HepG2 (cell line): ENCODE measurements around the gene SRCAP. TPM values are rescaled to one million over a fixed set of nuclear protein-coding genes. Genes with fewer than 3 reads are reported as not detected.

Experiments used
- BCL3 ChIP-seq: sonication (generic); formaldehyde crosslinking; IDR thresholded peaks from 2 replicates; pipeline ENCODE4 v1.5.1; 2020; ENCODE audit warnings: mild to moderate bottlenecking, missing genetic modification reagents, moderate library complexity
- CREBL2 ChIP-seq: sonication (generic); formaldehyde crosslinking; IDR thresholded peaks from 2 replicates; pipeline ENCODE4 v1.8.1; 2023; ENCODE audit warnings: missing genetic modification reagents, mild to moderate bottlenecking, borderline replicate concordance
- NCOA2 ChIP-seq: sonication (generic); formaldehyde crosslinking; IDR thresholded peaks from 2 replicates; pipeline ENCODE4 v1.8.0; 2022; ENCODE audit warnings: inconsistent platforms
- POLR2AphosphoS2 ChIP-seq: IDR thresholded peaks from 2 replicates; pipeline ENCODE4 v1.6.1; 2011; ENCODE audit warnings: low read depth, low read length, improper control_type of control experiment
- RELA ChIP-seq: sonication (generic); formaldehyde crosslinking; IDR thresholded peaks from 2 replicates; pipeline ENCODE4 v1.4.0; 2020; ENCODE audit warnings: missing genetic modification reagents
- RERE ChIP-seq: IDR thresholded peaks from 2 replicates; pipeline ENCODE4 v1.6.1; 2016; ENCODE audit warnings: low read depth, missing genetic modification reagents, missing compliant biosample characterization
- SCMH1 ChIP-seq: sonication (generic); formaldehyde crosslinking; IDR thresholded peaks from 2 replicates; pipeline ENCODE4 v1.9.0; 2021; ENCODE audit warnings: missing genetic modification reagents, mild to moderate bottlenecking, borderline replicate concordance
- TRIM22 ChIP-seq: fragments of 450-650 bp; IDR thresholded peaks from 2 replicates; pipeline ENCODE4 v1.6.1; 2017
- ZC3H13 ChIP-seq: sonication (generic); formaldehyde crosslinking; IDR thresholded peaks from 2 replicates; pipeline ENCODE4 v1.8.1; 2023; ENCODE audit warnings: mild to moderate bottlenecking, missing genetic modification reagents, moderate library complexity
- ZNF230 ChIP-seq: sonication (generic); formaldehyde crosslinking; IDR thresholded peaks from 2 replicates; pipeline ENCODE4 v1.4.0; 2020; ENCODE audit warnings: mild to moderate bottlenecking, missing genetic modification reagents
- ZNF484 ChIP-seq: sonication (generic); formaldehyde crosslinking; IDR thresholded peaks from 2 replicates; pipeline ENCODE4 v1.5.1; 2020; ENCODE audit warnings: mild to moderate bottlenecking, low read depth, missing genetic modification reagents, borderline replicate concordance
- ZNF777 ChIP-seq: sonication (generic); formaldehyde crosslinking; IDR thresholded peaks from 2 replicates; pipeline ENCODE4 v1.4.0; 2020; ENCODE audit warnings: missing genetic modification reagents
- ZNF788 ChIP-seq: sonication (generic); formaldehyde crosslinking; IDR thresholded peaks from 2 replicates; pipeline ENCODE4 v1.5.0; 2020; ENCODE audit warnings: mild to moderate bottlenecking, missing genetic modification reagents, borderline replicate concordance
- ZSCAN22 ChIP-seq: sonication (generic); formaldehyde crosslinking; IDR thresholded peaks from 2 replicates; pipeline ENCODE4 v1.4.0; 2020; ENCODE audit warnings: mild to moderate bottlenecking, missing genetic modification reagents
- ZSCAN25 ChIP-seq: sonication (generic); formaldehyde crosslinking; IDR thresholded peaks from 2 replicates; pipeline ENCODE4 v1.8.0; 2022; ENCODE audit warnings: mild to moderate bottlenecking, missing genetic modification reagents
- polyA plus RNA-seq, 8 experiments: library from polyadenylated mRNA; depleted of rRNA in 3 of 8; stranded (reverse) in 7 of 8; unstranded in 1 of 8; fragments of >200 nt; fragmentation: Illumina TruSeq in 4 of 8; extraction: Trizol in 4 of 8; gene quantifications; 2 replicates each; pipeline versions ENCODE4 v1.2.1 to v1.2.3, GENCODE V29; 2011 to 2016; ENCODE audit warnings: low read depth in 4 of 8, missing spikeins in 1 of 8, mixed read lengths in 1 of 8; ENCODE audit not compliant: insufficient read depth in 1 of 8
- total RNA-seq, 5 experiments: library from RNA; depleted of rRNA; stranded (reverse); fragments of >200 nt; fragmentation: Illumina TruSeq; extraction: Trizol; gene quantifications; 2 replicates each; pipeline ENCODE4 v1.2.3, GENCODE V29; 2016; ENCODE audit warnings: low read depth in 1 of 5

The SRCAP gene
- total and polyA plus RNA-seq, 2 of the 13 experiments (the other 11 are each of a cell fraction or from before 2014, with no cell fraction given): 4.9 to 9.0 TPM

GRCh38 chr16:30698816-30699614, at the start of gene SRCAP (continued):
- TF ChIP-seq ZNF788 (CRISPR knock-in tag) (peak; percentile 40), ZC3H13 (CRISPR knock-in tag) (no peak), CREBL2 (CRISPR knock-in tag) (no peak), ZNF777 (CRISPR knock-in tag) (no peak), ZSCAN22 (CRISPR knock-in tag) (peak; percentile 18; the same call in 1 of the 2 replicates), ZNF484 (CRISPR knock-in tag) (no peak), ZSCAN25 (CRISPR knock-in tag) (no peak), TRIM22 (no peak), BCL3 (CRISPR knock-in tag) (peak; percentile 14; the same call in 1 of the 2 replicates), SCMH1 (CRISPR knock-in tag) (no peak), RELA (CRISPR knock-in tag) (0 out of 2 replicates have a peak, but pooled peaks have one; percentile 67), ZNF230 (CRISPR knock-in tag) (peak; percentile 23; the same call in 1 of the 2 replicates), POLR2AphosphoS2 (peak; percentile 76; the same call in 1 of the 2 replicates), NCOA2 (CRISPR knock-in tag) (no peak), RERE (CRISPR knock-in tag) (no peak; the same call in 1 of the 2 replicates)
